Stimulated activated CD8-positive, alpha-beta memory T cell treated with anti-CD3 and anti-CD28 coated beads, Interleukin-15, amount 100 ng/mL, for 48 hours (primary cell): ENCODE measurements around the gene PDGFA.

Source experiments
- DNase-seq, 2 donors: peaks; one replicate each; pipeline ENCODE4 v3.0.0-alpha.2; 2020; ENCODE audit warnings: low read depth in 2 of 2

Gene PDGFA

DNA sequence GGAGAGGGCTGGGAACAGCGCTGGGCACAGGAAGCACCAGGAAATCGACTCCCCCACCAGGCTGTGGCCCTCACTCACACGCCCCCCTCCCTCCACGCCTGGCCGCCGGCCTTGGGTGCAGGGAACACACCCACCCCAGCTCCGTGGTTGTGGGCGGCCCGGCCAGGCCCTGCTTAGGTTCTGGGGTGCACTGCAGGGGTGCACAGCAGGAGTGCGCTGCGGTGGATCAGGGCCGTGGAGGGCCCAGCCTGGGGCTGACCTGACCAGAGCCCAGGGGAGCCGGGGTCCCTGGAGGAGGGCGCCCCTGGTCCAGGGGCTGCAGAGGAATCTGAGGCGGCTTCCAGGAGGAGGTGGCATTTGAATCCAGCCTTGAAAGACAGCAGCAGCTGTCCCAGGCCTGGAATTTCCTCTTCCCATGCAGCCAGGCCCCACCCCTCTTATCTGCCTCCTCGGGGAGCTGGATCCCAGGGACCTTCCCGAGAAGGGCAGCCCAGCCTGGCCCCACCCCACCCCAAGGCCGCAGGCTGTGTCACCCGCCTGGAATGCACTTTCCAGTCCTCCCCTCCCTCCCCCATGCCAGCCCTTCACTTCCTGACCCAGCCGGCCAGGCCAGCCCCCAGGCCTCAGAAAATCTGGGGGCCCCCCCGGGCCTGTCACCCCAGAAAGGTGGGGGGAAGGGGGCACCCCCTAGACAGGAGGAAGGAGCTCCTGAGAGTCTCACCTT lies 18.4 kb upstream of the PDGFA start:
- DNase-seq: no peak

DNA sequence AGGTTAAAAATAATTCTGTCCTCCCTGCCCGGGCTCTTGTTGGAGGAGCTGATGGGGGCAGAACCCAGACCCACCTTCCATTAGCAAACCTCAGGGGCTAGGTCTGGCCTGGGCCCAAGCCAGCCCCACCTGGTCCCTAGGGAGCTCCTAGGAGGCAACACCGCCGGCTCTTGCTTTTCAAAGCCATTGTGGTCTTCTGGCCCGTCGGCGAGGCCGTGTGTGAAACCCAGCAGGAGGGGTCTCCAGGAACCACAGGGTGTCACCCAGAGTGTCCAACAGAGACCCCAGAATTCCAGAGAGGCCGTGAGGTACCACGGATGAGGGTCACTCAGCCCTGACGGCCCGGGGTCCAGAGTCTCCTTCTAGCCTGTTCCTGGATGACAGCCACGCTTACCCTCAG lies 16.6 kb upstream of the PDGFA start:
- no peak for DNase-seq

DNA sequence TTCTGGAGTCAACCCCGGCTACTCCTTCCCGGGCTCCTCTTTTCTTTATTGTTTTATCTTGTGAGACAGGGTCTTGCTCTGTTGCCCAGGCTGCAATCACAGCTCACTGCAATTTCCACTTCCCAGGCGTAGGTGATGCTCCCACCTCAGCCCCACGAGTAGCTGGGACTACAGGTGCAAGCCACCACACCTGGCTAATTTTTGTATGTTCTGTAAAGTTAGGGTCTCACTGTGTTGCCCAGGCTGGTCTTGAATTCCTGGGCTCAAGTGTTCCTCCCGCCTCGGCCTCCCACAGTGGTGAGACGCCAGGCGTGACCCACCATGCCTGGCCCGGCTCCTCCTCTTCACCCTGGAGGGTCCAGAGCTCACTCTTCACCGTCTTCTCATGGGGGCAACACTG lies 15.3 kb upstream of the PDGFA start:
- DNase-seq: no peak

DNA sequence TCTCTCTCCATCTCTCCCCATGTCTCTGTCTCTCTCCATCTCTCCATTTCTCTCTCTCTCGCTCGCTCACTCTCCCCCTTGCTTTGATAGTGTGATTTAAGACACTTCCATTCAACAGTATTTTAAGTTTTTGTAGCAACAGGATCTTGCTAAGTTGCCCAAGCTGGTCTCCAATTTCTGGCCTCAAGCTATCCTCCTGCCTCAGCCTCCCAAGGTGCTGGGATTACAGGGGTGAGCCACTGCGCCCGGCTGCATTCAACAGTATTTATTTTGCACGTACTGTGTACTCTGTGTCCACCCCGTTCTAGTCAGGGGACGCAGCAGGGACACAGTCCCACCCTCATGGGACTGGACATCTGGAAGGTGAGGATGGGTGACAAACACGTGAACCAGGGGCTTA lies 14.4 kb upstream of the PDGFA start:
- DNase-seq: no peak

DNA sequence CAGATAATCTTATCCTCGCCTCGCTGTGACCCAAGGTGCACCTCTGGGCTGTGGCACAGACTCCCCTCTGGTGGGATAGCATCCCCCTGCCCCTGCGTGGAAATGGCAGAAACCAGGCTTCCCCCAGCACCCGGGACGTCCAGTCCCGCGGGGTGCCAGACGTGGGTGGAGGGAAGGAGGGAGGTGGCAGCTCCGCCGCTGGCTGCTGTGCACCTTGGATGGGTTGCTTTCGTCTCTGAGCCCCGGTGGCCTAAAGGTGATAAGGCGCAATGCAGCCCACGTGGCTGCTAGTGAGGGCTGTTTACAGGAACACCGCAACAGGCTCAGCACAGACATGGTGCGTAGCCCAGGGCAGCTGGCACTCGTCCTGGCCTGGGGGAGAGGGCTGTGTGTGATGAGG lies 13.6 kb upstream of the PDGFA start:
- no peak for DNase-seq

DNA sequence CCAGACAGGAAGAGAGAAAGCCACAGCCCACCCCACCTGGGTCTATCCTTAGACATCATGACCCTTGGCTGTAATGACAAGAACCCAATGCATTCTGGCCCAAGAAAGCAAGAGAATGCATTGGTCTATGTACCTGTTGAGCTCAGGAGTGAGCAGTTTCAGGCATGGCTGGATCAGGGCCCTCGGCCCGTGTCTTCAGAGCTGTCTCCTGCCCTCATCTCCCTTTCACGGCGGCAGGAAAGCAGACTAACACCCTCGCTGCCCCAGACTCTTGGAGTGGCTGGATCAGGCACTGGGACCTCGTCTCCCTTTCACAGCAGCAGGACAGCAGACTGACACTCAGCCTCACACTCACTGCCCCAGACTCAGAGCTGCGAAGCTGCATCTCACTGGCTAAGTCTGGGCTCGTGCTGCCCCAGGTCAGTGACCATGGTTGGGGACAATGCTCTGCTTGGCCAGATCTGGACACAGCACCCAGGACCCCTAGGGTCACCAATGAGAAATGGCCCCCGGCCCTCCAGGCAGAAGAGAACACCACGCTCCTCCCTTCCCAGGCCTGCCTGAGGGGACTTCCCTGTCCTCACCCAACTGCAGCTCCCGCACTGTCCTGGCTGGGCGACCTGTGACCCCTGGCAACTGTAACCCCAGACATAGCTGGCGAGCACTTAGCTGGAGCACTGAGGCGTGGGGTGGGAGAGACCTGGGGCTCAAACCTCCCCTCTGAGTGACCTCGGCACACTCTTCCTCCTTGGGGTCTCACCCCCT lies 12.9 kb upstream of the PDGFA start:
- DNase-seq: no peak

DNA sequence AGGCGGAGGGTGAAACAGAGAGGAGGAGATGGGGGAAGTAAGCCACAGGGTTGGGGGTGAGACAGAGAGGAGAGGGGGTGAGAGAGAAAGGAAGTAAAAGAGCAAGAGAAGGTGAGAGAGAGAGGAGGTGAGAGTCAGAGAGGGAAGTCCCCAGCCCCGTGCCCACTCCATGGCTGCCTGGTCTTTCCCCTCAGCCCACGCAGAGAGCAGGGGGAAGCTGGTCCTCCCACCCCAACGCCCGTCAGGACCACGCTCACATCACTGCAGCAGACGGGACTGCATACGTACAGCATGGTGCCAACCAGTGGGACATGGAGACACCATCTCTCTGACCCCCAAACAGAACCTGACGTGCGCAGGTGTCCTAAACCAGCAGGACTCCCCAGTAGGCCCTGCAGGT lies 12.1 kb upstream of the PDGFA start:
- no peak for DNase-seq

DNA sequence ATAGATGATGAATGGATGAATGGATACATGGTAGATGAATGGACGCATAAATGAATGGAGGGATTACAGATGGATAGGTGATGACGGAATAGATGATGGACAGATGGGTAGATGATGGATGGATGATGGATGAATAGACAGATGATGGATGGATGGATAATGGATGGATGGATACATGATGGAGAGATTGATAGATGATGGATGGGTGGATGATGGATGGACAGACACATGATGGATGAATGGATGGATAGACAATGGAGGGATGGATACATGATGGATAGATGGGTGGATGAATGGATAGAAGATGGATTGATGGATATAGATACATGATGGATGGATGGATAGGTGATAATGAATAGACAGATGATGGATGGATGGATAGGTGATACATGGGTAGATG lies 8.8 kb upstream of the PDGFA start:
- no peak for DNase-seq

DNA sequence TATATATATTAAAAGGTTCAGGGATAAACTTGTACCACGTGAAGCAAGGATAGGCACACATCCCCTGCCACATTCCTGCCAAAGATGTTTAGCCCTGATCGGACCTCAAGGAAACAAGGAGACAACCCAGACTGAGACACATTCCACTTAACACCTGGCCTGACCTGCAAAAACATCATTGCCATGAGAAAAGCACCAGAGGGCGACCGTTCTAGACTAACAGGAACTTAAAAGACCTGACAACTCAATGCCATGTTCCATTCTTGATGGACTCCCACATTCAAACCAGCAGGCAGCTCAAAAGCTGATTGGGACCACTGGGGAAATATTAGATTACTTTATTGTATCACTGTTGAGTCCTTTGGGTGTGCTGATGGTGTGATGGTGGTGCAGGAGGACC lies 8.1 kb upstream of the PDGFA start:
- no peak for DNase-seq

DNA sequence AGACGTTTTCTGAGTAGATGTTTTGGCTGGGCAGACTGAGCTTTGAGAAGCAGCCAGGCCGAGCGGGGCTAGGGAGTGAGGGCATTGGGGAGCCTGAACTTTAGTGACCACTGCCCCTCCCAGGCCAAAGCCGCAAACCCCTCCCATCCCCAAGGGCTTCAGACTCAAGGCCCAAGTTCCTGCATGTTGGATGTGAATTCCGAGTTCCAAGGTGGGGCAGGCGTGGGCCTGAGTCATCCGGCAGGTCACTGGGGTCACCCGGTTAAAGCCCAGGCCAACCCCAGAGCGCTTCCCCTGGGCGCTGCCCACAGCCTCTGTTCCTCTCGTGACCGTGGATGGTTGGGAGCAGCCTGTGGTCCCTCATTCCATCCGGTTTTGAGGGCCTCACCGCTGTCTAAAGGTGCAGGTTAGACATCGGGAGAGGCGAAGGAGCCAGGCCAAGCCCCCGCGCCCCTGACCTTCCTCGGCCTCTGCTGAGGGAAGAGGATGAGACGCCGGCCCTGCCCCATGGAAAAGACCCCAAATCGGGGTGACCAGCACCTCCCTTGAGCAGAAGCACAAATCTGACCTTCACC lies 6.9 kb upstream of the PDGFA start:
- no peak for DNase-seq

DNA sequence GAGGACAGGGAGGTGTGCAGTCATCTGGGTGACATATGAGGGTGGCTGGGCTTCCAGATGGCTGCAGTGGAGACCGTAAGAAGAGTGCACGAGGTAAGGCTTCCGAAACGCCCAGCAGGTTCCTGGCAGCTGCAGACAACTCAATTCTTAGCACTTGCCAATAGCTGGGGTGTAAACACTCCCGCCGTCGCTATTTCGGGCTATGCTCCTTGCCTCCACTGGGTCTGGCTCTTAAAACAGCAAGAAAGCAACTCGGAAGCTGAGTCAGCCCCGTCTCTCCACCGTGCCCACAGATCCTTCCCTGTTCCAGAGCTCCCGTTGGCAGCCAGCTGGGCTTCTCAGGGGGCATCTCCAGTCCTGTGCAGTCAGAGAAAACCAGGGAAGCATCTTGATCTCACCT lies 6.1 kb upstream of the PDGFA start:
- DNase-seq: no peak

DNA sequence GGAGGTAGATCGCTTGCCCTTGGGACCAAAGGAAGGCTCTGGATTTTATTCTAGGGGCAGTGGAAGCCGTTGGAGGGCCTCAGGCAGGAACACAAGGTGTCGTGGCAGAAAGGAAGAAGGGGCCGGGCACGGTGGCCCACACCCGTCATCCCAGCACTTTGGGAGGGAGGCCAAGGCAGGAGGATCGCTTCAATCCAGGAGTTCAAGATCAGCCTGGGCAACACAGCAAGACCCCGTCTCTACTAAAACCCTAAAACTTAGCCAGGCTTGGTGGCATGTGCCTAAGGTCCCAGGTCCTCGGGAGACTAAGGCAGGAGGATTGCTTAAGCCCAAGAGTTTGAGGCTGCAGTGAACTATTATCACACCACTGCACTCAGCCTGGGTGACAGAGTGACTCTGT lies 5.2 kb upstream of the PDGFA start:
- no peak for DNase-seq

DNA sequence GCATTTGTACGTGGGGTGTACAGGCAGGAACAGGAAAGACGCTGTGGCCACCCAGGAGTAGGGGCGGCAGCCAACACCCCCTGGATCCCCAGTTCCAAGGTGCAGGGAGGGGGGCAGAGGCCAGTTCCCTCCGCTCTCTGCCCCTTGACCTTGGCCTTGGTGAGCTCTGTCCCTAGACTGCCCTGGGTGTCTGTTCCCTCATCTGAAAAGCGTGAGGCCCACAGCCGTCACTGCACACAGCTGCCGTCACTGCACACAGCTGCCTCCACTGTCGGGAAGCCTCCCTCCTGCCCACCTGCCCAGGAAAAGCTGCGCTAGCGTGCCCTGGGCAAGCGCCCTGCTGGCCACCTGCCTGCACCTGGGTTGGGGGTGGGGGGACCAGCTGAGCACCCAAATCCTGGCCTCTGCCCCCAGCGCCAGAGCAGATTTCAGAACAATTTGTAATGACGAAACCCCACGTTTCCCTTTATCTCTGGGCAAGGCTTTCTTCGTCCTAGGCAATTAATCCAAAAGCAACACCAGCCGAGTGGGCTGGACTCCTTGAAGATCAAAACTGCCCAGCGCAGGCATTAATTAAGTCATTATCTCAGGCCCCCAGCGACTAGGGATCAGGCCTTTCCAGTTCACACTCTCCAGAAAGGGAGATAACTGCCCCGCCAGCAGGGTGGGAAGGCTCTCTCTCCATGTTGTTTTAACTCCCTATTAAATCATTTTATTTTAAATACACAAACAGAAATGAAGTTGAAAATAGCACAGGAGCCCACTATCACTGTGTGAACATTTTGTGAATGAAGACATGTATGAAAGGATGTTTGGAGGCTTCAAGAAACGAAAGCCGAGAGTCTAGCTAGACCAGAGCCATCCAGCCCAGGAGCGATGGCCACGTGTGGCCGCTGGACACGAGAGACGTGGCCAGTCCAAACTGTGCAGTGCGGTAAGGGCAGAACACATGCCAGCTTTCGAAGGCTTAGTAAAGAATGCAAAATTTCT lies 4.0 kb upstream of the PDGFA start:
- no peak for DNase-seq

DNA sequence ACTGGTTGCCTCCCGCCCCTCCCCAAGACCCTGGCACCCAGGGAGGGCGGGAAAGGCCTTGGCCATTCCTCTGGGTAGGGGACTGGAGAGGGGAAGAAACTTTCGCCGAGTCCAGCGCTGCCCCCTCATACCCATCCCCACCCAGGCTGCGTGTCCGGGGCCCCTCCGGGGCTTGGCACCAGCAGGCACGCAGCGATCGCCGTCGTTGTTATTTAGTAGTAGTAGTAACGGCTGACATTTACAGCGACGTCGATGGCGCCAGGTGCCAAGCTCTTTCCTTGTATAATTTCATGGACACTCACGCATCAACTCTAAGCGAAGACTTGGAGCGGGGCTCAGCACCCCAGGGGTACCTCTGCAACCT lies 3.3 kb upstream of the PDGFA start:
- DNase-seq: no peak

DNA sequence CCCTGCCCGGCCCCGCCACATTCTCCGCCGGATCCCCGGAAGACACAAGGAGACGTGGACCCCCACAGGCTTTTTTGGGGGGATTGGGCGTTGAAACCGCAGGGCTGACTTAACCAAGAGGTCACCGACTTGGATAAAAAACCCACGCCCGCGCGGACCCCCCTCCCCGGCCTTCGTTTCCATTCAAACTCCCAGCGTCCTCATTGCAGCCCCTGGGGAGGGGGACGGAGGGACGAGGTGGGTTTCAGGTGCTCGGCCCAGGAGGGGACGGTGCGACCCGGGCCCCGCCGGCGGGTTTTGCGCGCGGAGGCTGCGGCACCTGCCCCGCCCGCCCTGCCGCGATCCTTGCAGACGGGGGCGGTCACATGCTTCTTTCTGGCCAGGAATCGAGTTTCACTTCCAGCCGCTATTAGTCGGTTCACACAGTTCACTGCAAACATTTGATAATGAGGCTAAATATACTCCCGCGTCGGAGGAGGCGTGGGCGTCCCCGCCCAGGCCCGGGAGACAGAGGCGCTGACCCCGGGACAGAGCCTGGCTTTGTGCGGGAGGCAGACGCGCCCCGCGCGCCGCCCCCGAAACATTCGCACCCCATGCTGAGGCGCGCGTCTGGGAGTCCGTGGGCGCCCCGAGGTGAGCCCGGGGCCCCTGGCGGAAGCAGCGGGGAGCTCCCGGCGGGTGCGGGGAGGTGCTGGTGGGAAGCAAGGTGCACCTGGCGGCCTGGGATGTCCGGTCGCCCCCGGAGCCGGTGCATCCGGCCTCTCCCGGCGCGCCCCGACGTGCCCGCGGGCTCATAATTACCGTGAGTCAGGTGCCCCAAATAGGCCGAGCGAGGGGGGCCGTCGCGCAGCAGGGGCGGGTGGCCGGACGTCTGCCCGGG lies 2.7 kb upstream of the PDGFA start:
- DNase-seq: no peak

DNA sequence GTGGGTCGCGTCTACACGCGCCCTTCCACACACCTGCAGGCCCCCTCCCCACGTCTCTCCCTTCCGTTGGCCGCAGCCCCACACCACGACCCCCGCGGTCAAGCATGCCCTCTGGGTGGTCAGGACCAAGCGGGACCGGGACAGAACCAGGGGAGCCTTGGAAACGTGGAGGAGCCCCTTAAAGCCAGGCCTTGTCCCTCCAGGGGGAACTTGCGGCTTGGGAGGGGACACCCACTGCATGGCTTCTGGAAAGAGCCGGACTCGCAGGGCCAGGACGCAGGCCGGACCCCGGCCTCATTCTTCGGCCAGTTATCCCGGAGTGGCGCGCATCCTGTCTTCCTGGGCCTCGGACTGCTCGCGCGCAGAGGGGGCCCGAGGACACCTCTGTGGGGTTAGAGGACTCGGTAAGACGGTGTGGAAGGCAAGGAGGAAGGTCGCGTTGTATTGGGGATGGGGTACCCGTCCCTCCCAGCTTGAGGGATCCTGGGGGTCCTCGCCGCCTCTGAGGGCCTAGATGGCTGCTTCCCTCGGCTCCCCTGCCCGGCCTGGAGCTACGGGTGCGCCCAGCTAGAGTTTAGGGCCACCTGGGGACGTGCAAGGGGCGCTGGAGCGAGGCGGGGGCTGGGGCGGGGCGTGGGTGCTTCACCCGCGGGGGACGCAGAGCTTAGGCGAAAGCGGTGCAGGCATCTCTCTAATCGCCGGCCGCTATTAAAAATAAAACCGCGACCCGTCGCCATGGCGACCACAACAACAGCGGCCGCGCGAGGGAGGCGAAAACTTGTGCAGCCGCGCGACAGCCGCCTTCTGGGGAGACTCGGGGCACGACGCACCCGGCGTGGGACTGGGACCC lies 1.8 kb upstream of the PDGFA start:
- DNase-seq: no peak

DNA sequence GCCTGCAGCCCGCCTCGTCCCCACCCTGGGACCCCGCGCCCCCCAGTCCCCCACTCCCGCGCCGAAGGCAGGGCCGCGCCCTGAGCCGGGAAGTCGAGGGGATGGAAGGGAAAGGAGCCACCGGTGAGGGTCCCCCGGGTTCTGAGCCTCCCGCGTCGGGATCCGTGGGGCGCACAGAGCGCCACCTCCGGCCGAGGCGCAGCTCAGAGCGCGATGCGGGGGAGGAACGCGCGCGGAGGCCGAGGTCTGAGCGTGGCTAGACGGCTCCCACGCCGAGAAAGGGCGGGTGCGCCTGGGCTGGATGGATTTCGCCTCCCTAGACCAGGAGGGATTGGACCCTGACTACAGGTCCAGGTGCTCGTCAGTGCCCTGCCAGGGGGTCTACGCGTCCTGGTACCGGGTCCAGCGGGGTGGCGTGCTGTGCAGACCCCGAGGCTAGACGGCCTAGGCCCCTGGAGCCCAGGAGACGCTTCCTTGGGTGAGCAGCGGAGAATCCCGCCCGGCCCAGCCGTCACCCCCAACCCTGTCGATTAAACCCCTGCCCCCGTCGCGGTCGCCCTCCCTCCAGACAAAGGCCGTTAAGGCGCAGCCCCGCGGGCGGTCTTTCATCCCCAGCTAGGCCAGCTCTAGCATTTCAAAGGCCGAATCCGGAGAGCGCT lies 986 bp upstream of the PDGFA start:
- DNase-seq: no peak

DNA sequence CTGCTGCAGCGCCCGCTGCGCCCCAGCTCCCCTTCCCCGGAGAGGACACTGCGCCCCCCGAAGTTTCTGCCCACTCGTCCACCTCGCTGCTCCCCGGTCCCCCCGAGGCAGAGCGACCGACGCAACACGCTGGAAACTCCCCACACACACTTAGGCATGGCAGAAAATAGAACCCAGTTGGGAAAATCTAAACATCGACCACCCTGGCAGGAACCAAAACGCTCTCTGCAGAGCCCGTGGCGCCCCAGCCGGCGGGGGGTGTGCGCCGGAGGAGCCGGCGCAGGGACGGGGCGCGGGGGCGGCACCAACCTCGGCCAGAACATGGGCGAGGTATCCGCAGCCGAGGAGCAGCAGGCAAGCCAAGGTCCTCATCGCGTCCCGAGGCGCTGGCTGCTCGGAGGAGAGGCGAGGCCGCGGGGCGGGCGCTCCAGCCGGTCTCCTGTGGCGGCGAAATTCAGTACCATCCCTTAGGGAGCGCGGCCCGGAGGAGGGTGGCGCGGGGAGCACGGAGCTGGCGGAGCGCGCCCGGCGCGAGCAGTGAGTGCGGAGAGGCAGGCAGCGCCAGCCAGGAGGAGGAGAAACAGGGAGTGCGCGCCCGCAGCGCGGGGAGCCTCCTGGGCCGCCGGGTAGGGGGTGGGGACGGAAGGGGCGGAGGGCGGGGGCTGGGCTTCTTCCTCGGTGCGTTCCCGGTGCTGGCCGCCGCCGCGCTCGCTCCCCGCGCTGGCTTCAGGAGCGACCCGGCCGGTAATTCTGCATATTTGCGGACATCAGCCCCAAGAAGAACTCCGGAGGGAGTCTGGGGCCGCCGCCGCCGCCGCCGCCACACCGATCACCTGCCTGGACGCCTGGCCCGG lies 789 bp downstream of the PDGFA start:
- no peak for DNase-seq
